ENCODE measurements around the gene ZNF391.
A peak's percentile ranks its signal among the peaks of the same experiment; 100 is the strongest.
"Not testable (repeated sequence)": the region's sequence is repeated elsewhere in the genome, so short reads cannot be mapped to it uniquely, and the experiment has no call there.

The ZNF391 gene

DNA sequence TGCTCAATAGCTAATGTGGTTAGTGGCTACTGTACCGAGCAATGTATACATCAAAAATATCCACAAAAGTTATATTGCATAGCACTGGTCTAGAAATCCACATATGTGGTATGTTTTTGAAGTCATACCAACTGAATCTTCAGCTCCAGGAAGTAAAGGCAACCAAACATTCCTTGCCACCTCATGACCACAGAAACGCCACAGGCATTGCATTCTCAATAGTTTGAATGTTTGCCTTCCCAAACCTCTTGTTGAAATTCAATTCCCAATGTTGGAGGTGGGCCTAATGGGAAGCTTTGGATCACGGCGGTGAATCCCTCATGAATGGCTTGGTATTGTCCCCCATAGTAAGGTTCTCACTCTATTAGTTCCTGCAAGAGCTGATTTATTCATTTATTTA lies 18.2 kb upstream of the ZNF391 start:
- H3K36me3 Mint-ChIP-seq (ENCODE audit: low read depth), result peaks cover 37% of the 10 kb centered on the region
- H3K27ac Mint-ChIP-seq, result no peak overlapping the region
- TF ChIP-seq, protein P1, sequence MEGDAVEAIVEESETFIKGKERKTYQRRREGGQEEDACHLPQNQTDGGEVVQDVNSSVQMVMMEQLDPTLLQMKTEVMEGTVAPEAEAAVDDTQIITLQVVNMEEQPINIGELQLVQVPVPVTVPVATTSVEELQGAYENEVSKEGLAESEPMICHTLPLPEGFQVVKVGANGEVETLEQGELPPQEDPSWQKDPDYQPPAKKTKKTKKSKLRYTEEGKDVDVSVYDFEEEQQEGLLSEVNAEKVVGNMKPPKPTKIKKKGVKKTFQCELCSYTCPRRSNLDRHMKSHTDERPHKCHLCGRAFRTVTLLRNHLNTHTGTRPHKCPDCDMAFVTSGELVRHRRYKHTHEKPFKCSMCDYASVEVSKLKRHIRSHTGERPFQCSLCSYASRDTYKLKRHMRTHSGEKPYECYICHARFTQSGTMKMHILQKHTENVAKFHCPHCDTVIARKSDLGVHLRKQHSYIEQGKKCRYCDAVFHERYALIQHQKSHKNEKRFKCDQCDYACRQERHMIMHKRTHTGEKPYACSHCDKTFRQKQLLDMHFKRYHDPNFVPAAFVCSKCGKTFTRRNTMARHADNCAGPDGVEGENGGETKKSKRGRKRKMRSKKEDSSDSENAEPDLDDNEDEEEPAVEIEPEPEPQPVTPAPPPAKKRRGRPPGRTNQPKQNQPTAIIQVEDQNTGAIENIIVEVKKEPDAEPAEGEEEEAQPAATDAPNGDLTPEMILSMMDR (IDR thresholded peaks at IDR 0.05; ENCODE audit: unreplicated experiment in 3 of 3), result no peak

DNA sequence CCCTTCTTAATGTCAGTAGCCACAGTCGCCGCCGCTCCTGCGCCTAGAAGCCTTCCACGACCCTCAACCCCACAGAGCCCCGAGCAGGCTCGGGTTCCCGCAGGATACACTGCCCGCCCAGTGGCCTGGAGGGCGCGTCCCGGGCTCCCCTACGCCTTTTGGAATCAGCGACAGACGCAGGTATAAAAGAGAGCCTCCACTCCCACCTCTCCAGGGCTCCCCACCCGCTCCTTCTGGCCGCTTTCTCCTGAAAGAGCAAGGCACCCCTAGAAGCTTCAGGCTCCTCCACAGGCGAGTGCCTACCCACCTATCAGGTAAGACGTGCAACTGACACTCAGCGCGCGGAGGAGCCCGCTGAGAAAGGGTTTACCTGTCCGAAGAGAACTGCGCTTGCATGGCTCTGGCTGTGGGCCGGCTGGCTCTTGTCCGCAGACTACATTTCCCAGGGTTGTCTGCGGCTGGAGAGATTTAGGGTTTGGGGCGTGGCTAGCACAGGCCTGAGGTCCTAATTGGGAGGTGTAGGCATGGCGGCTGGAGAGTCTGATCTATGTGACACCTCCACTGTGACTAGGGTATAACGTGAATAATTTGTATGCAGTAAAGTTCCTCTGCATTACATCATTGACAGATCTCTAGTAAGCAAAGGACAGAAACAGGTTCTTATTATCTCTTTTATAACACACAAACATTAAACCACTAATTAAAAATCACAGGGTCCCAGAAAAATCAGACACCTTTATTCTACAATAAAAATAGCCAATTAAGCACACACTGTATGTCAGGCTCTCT lies 13.5 kb upstream of the ZNF391 start:
- TF ChIP-seq, protein P1 (IDR thresholded peaks at IDR 0.05; ENCODE audit: unreplicated experiment in 3 of 3), result no peak
- Mint-ChIP-seq H3K36me3 (ENCODE audit: low read depth) (peaks cover 4% of the 10 kb centered on the region), H3K4me3 (peak overlapping the region; percentile 90 to 97 (median 95)), H3K4me1 (peaks cover 23% of the 10 kb centered on the region), H3K27ac (peak overlapping the region; percentile 48 to 81 (median 71)), H3K27me3 (ENCODE audit: low read depth) (peaks cover 4% of the 10 kb centered on the region), H3K9me3 (no peaks in the 10 kb centered on the region)

More for the DNA sequence above, 18.2 kb upstream of the ZNF391 start:
- Mint-ChIP-seq H3K4me3 (no peak overlapping the region), H3K9me3 (no peaks in the 10 kb centered on the region), H3K4me1 (peaks cover 15% of the 10 kb centered on the region), H3K27me3 (ENCODE audit: low read depth) (peaks cover 4% of the 10 kb centered on the region)

GRCh38 chr6:27375613-27376079 lies 12.9 kb upstream of the ZNF391 start:
- H3K9me3 Mint-ChIP-seq, result peaks cover 2% of the 10 kb centered on the region
- H3K27ac Mint-ChIP-seq, result peak overlapping the region; percentile 48 to 81 (median 71)
- TF ChIP-seq, protein P1 (IDR thresholded peaks at IDR 0.05; ENCODE audit: unreplicated experiment in 3 of 3), result peak in 1 of 3 experiments; percentile 29
- peaks cover 4% of the 10 kb centered on the region for H3K27me3 Mint-ChIP-seq (ENCODE audit: low read depth)
- peaks cover 23% of the 10 kb centered on the region for H3K4me1 Mint-ChIP-seq
- peak overlapping the region; percentile 90 to 97 (median 95) for H3K4me3 Mint-ChIP-seq
- peaks cover 4% of the 10 kb centered on the region for H3K36me3 Mint-ChIP-seq (ENCODE audit: low read depth)

DNA sequence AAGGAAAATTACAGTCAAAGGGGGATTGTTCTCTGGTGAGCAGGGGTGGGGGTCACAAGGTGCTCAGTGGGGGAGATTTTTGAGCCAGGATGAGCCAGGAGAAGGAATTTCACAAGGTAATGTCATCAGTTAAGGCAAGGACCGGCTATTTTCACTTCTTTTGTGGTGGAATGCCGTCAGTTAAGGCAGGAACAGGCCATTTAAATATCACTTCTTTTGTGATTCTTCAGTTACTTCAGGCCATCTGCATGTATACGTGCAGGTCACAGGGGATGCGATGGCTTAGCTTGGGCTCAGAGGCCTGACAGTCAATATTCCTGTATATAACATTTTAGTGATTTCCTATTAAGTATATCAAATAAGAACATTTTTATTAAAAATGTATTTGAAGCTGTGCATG lies 10.2 kb upstream of the ZNF391 start:
- not testable (repeated sequence) for H3K27ac Mint-ChIP-seq; H3K4me3 Mint-ChIP-seq; H3K27me3 Mint-ChIP-seq (ENCODE audit: low read depth); H3K9me3 Mint-ChIP-seq; H3K36me3 Mint-ChIP-seq (ENCODE audit: low read depth)
- H3K4me1 Mint-ChIP-seq, result peaks cover 23% of the 10 kb centered on the region

DNA sequence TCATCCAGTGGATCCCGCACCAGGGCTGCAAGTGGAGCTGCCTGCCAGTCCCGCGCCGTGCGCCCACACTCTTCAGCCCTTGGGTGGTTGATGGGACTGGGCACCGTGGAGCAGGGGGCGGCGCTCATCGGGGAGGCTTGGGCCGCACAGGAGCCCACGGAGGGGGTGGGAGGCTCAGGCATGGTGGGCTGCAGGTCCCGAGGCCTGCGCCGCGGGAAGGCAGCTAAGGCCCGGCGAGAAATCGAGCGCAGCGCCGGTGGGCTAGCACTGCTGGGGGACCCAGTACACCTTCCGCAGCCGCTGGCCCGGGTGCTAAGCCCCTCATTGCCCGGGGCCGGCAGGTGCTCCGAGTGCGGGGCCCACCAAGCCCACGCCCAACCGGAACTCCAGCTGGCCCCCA lies 7.6 kb upstream of the ZNF391 start:
- not testable (repeated sequence) for H3K27ac Mint-ChIP-seq; H3K9me3 Mint-ChIP-seq; H3K27me3 Mint-ChIP-seq (ENCODE audit: low read depth); H3K36me3 Mint-ChIP-seq (ENCODE audit: low read depth); H3K4me1 Mint-ChIP-seq; H3K4me3 Mint-ChIP-seq

GRCh38 chr6:27383011-27383410 lies 5.5 kb upstream of the ZNF391 start:
- peaks cover 3% of the 10 kb centered on the region for H3K4me1 Mint-ChIP-seq
- no peak overlapping the region for H3K27ac Mint-ChIP-seq
- H3K9me3 Mint-ChIP-seq, result peaks cover 10% of the 10 kb centered on the region
- no peak overlapping the region for H3K4me3 Mint-ChIP-seq
- peaks cover 4% of the 10 kb centered on the region for H3K27me3 Mint-ChIP-seq (ENCODE audit: low read depth)
- H3K36me3 Mint-ChIP-seq (ENCODE audit: low read depth), result peaks cover 4% of the 10 kb centered on the region
- TF ChIP-seq, protein P1 (IDR thresholded peaks at IDR 0.05; ENCODE audit: unreplicated experiment in 3 of 3), result no peak

- H3K4me1 Mint-ChIP-seq, result peaks cover 8% of the 10 kb centered on the region
- H3K9me3 Mint-ChIP-seq, result peaks cover 10% of the 10 kb centered on the region
- no peak overlapping the region for H3K4me3 Mint-ChIP-seq
- TF ChIP-seq, protein P1 (IDR thresholded peaks at IDR 0.05; ENCODE audit: unreplicated experiment in 3 of 3), result no peak
- H3K27me3 Mint-ChIP-seq (ENCODE audit: low read depth), result peaks cover 4% of the 10 kb centered on the region
- no peak overlapping the region for H3K27ac Mint-ChIP-seq
- peaks cover 4% of the 10 kb centered on the region for H3K36me3 Mint-ChIP-seq (ENCODE audit: low read depth)
Observed at GRCh38 chr6:27383481-27383880, 5.1 kb upstream of the ZNF391 start.
